HG03064 (cell line): ENCODE measurements around the gene NDUFS6.
"Not testable (repeated sequence)": the region's sequence is repeated elsewhere in the genome, so short reads cannot be mapped to it uniquely, and the experiment has no call there.

Experiments used
- ATAC-seq: cut with Tn5 transposase; IDR thresholded peaks from one replicate; pipeline ENCODE4 v1.9.1; 2021; ENCODE audit warnings: low read depth; ENCODE audit not compliant: unreplicated experiment

NDUFS6 gene

GRCh38 chr5:1814183-1815020 lies 13.2 kb downstream of the NDUFS6 start:
- ATAC-seq = no peak

GRCh38 chr5:1815071-1815786 lies 14.0 kb downstream of the NDUFS6 start:
- ATAC-seq = no peak

- ATAC-seq = no peak
Observed at GRCh38 chr5:1815881-1816292, 14.7 kb downstream of the NDUFS6 start.

- not testable (repeated sequence) for ATAC-seq
Observed at GRCh38 chr5:1816495-1817089, 15.4 kb downstream of the NDUFS6 start.

- no peak for ATAC-seq
Observed at GRCh38 chr5:1817261-1818043, 16.2 kb downstream of the NDUFS6 start.

GRCh38 chr5:1818784-1819183 lies 17.6 kb downstream of the NDUFS6 start:
- ATAC-seq = no peak

GRCh38 chr5:1819458-1819857 lies 18.3 kb downstream of the NDUFS6 start:
- ATAC-seq = no peak

- ATAC-seq = no peak
Observed at GRCh38 chr5:1820381-1820780, 19.2 kb downstream of the NDUFS6 start.

GRCh38 chr5:1820926-1821325 lies 19.7 kb downstream of the NDUFS6 start:
- ATAC-seq = no peak

GRCh38 chr5:1821862-1822261 lies 20.7 kb downstream of the NDUFS6 start:
- no peak for ATAC-seq

GRCh38 chr5:1823381-1824034 lies 22.3 kb downstream of the NDUFS6 start:
- ATAC-seq = no peak

- no peak for ATAC-seq
Observed at GRCh38 chr5:1824109-1824821, 23.1 kb downstream of the NDUFS6 start.

- ATAC-seq = no peak
Observed at GRCh38 chr5:1824903-1825841, 24.0 kb downstream of the NDUFS6 start.

GRCh38 chr5:1826235-1826980 lies 25.2 kb downstream of the NDUFS6 start:
- no peak for ATAC-seq

GRCh38 chr5:1827025-1827885 lies 26.0 kb downstream of the NDUFS6 start:
- no peak for ATAC-seq

- no peak for ATAC-seq
Observed at GRCh38 chr5:1827886-1828397, 26.7 kb downstream of the NDUFS6 start.
